PC-9 (cell line): Measurements from ENCODE around the gene CPEB3. TPM values are rescaled to one million over a fixed set of nuclear protein-coding genes. Genes with fewer than 3 reads are reported as not detected.

Experiments used
- BruUV-seq: library from RNA; stranded (reverse); fragments of 400-500 nt; replicated peaks from 2 replicates; lab custom pipeline; 2021; lab: Mats Ljungman, UMichigan
- CTCF ChIA-PET: fragments of 300-600 bp; sonication (Branson Sonifier 250); formaldehyde crosslinking; loops from one replicate; lab custom pipeline; 2022; ENCODE audit warnings: antibody characterized with exemption; lab: Charles Lee
- POLR2A ChIA-PET: fragments of 300-600 bp; sonication (Branson Sonifier 250); formaldehyde crosslinking; loops from one replicate; lab custom pipeline; 2022; ENCODE audit warnings: antibody characterized with exemption; ENCODE audit not compliant: unreplicated experiment; lab: Charles Lee
- DNase-seq, 2 experiments: peaks; one replicate each; pipeline versions ENCODE4 v3.0.0 to v3.0.0-alpha.2; 2015 to 2022; ENCODE audit warnings: mixed read lengths in 1 of 2
- H2AFZ ChIP-seq: fragments of 200-600 bp; sonication (generic); 2 replicates; pipeline ENCODE4 v1.8.1; 2017; ENCODE audit warnings: antibody characterized with exemption
- H3F3A ChIP-seq: fragments of 200-600 bp; sonication (generic); 2 replicates; pipeline ENCODE4 v1.8.1; 2017; ENCODE audit warnings: antibody characterized with exemption, mild to moderate bottlenecking, low read depth; ENCODE audit not compliant: insufficient read depth
- H3K27ac ChIP-seq: fragments of 200-600 bp; sonication (generic); 2 replicates; pipeline ENCODE4 v1.6.1; 2016; ENCODE audit warnings: mixed run types
- H3K27me3 ChIP-seq: fragments of 200-600 bp; sonication (generic); 2 replicates; pipeline ENCODE4 v1.6.1; 2016; ENCODE audit warnings: low read depth, mixed run types; ENCODE audit not compliant: insufficient read depth
- H3K36me3 ChIP-seq: fragments of 200-600 bp; sonication (generic); 2 replicates; pipeline ENCODE4 v1.6.1; 2016; ENCODE audit warnings: low read depth, mixed run types
- H3K4me1 ChIP-seq: fragments of 200-600 bp; sonication (generic); replicated peaks from 2 replicates; pipeline ENCODE4 v1.6.1; 2016; ENCODE audit warnings: mixed run types; ENCODE audit not compliant: insufficient read depth
- H3K4me2 ChIP-seq: fragments of 200-600 bp; sonication (generic); 2 replicates; pipeline ENCODE4 v1.6.1; 2017; ENCODE audit warnings: mixed run types
- H3K4me3 ChIP-seq: fragments of 200-600 bp; sonication (generic); 2 replicates; pipeline ENCODE4 v1.6.1; 2016; ENCODE audit warnings: mixed run types
- H3K79me2 ChIP-seq: fragments of 200-600 bp; sonication (generic); 2 replicates; pipeline ENCODE4 v1.6.1; 2017; ENCODE audit warnings: low read depth, mixed run types
- H3K9me2 ChIP-seq: fragments of 200-600 bp; sonication (generic); 2 replicates; pipeline ENCODE4 v1.8.1; 2017; ENCODE audit warnings: mild to moderate bottlenecking; ENCODE audit not compliant: insufficient read depth
- H3K9me3 ChIP-seq: fragments of 200-600 bp; sonication (generic); 2 replicates; pipeline ENCODE4 v1.8.1; 2016; ENCODE audit warnings: low read depth; ENCODE audit not compliant: insufficient read depth
- H4K20me1 ChIP-seq: fragments of 200-600 bp; sonication (generic); 2 replicates; pipeline ENCODE4 v1.8.1; 2017; ENCODE audit not compliant: insufficient read depth
- CTCF ChIP-seq: fragments of 200-600 bp; sonication (generic); conservative IDR thresholded peaks from 2 replicates; pipeline ENCODE4 v1.6.1; 2017; ENCODE audit warnings: mixed run types, antibody characterized with exemption, mild to moderate bottlenecking, moderate library complexity
- EZH2 ChIP-seq: fragments of 200-600 bp; sonication (generic); IDR thresholded peaks from 2 replicates; pipeline ENCODE4 v1.8.0; 2017; ENCODE audit warnings: antibody characterized with exemption, low read depth
- intact Hi-C: fragments of 100-400 bp; cut with micrococcal nuclease; formaldehyde crosslinking; loops from one replicate; pipeline ENCODE4 v1.10.0; 2022; ENCODE audit not compliant: unreplicated experiment
- total RNA-seq: library from RNA; stranded (reverse); gene quantifications from 2 replicates; pipeline ENCODE4 v1.2.3, GENCODE V29; 2021

CPEB3 gene
- total RNA-seq, 1 experiment from 2014 or later: 1.4 TPM

GRCh38 chr10:92103376-92104090 is 187.3 kb downstream of the CPEB3 start:
- DNase-seq: no peak

GRCh38 chr10:92102601-92103213 is 188.2 kb downstream of the CPEB3 start:
- POLR2A ChIA-PET: no interaction called here
- intact Hi-C loops: no loop called here

More at GRCh38 chr10:92103376-92104090, 187.3 kb downstream of the CPEB3 start:
- TF ChIP-seq EZH2 (no peak), CTCF (no peak)
- intact Hi-C loops: no loop called here
- H3K4me3 ChIP-seq: no peak overlapping the region
- H3K9me3 ChIP-seq: no peaks in the 10 kb centered on the region
- no peaks in the 10 kb centered on the region for H3K9me2 ChIP-seq
- H3F3A ChIP-seq: peaks cover 17% of the 10 kb centered on the region
- no peaks in the 10 kb centered on the region for H3K36me3 ChIP-seq
- no peak overlapping the region for H3K27ac ChIP-seq
- H3K4me1 ChIP-seq: peaks cover 19% of the 10 kb centered on the region
- ChIA-PET POLR2A (no interaction called here), CTCF (interaction anchor here (0.6 kb wide), 1 partner anchor 206 kb away, joined by 3 read pairs; no protein-coding TSS in a partner anchor)
- H2AFZ ChIP-seq: no peak overlapping the region
- no peaks in the 10 kb centered on the region for H3K79me2 ChIP-seq
- H3K27me3 ChIP-seq: no peaks in the 10 kb centered on the region
- H4K20me1 ChIP-seq: 0 out of 2 replicates have a peak, but pooled peaks cover 3% of the 10 kb centered on the region
- H3K4me2 ChIP-seq: no peak overlapping the region
- BruUV-seq: no TSS peak

GRCh38 chr10:92094960-92095359 is 195.9 kb downstream of the CPEB3 start:
- TF ChIP-seq CTCF: no peak
- TF ChIP-seq EZH2: no peak
- BruUV-seq: no TSS peak
- no peak overlapping the region for H2AFZ ChIP-seq
- H3K9me2 ChIP-seq: no peaks in the 10 kb centered on the region
- CTCF ChIA-PET: no interaction called here
- no peaks in the 10 kb centered on the region for H3K79me2 ChIP-seq
- intact Hi-C loops: no loop called here
- no peak overlapping the region for H3K4me2 ChIP-seq
- POLR2A ChIA-PET: interaction anchor here (0.5 kb wide), 1 partner anchor 200 kb away, joined by 11 read pairs; no protein-coding TSS in a partner anchor
- H4K20me1 ChIP-seq: no peaks in the 10 kb centered on the region
- H3K4me1 ChIP-seq: peaks cover 3% of the 10 kb centered on the region; the same call in 1 of the 2 replicates
- no peaks in the 10 kb centered on the region for H3K27me3 ChIP-seq
- no peaks in the 10 kb centered on the region for H3K9me3 ChIP-seq
- H3K36me3 ChIP-seq: no peaks in the 10 kb centered on the region
- no peak overlapping the region for H3K27ac ChIP-seq
- no peaks in the 10 kb centered on the region for H3F3A ChIP-seq
- H3K4me3 ChIP-seq: no peak overlapping the region
- no peak for DNase-seq

More at GRCh38 chr10:92102601-92103213, 188.2 kb downstream of the CPEB3 start:
- H3K4me1 ChIP-seq: peaks cover 22% of the 10 kb centered on the region
- CTCF ChIA-PET: no interaction called here
- peak overlapping the region; percentile 36; the same call in 1 of the 2 replicates for H3K4me2 ChIP-seq
- DNase-seq: no peak
- no peaks in the 10 kb centered on the region for H3K27me3 ChIP-seq
- H3K9me3 ChIP-seq: no peaks in the 10 kb centered on the region
- 0 out of 2 replicates have a peak, but pooled peaks cover 3% of the 10 kb centered on the region for H4K20me1 ChIP-seq
- no peaks in the 10 kb centered on the region for H3K36me3 ChIP-seq
- H3F3A ChIP-seq: peaks cover 17% of the 10 kb centered on the region
- TF ChIP-seq EZH2 (no peak), CTCF (no peak)
- no peaks in the 10 kb centered on the region for H3K79me2 ChIP-seq
- H3K9me2 ChIP-seq: no peaks in the 10 kb centered on the region
- H2AFZ ChIP-seq: no peak overlapping the region
- no TSS peak for BruUV-seq
- H3K27ac ChIP-seq: no peak overlapping the region
- H3K4me3 ChIP-seq: no peak overlapping the region
